K562 (cell line): ENCODE data around the gene RIMKLA.

Experiments
- ARID2 ChIP-seq: fragments of 450-650 bp; IDR thresholded peaks from 2 replicates; pipeline ENCODE4 v1.6.1; 2017; ENCODE audit warnings: antibody characterized with exemption, mild to moderate bottlenecking
- CBFB ChIP-seq: sonication (generic); formaldehyde crosslinking; IDR thresholded peaks from 2 replicates; pipeline ENCODE4 v1.4.0; 2020; ENCODE audit warnings: mild to moderate bottlenecking, missing genetic modification reagents
- CEBPB ChIP-seq: fragments of 450-650 bp; IDR thresholded peaks from 2 replicates; pipeline ENCODE4 v1.6.1; 2016; ENCODE audit warnings: missing genetic modification characterization, missing compliant biosample characterization
- E2F3 ChIP-seq: fragments of 250-450 bp; sonication (Bioruptor Pico); IDR thresholded peaks from 2 replicates; pipeline ENCODE4 v1.4.0; 2020; ENCODE audit warnings: mild to moderate bottlenecking
- HDAC6 ChIP-seq: IDR thresholded peaks from 2 replicates; pipeline ENCODE4 v1.6.1; 2012; ENCODE audit warnings: low read depth, mild to moderate bottlenecking, control low read depth, inconsistent platforms, low read length, moderate library complexity
- NFIX ChIP-seq: fragments of 250-450 bp; sonication (Bioruptor Pico); IDR thresholded peaks from 2 replicates; pipeline ENCODE4 v1.4.0; 2020; ENCODE audit warnings: low read depth, mild to moderate bottlenecking, moderate library complexity
- SP1 ChIP-seq: sonication (generic); formaldehyde crosslinking; IDR thresholded peaks from 2 replicates; pipeline ENCODE4 v1.8.1; 2022; ENCODE audit warnings: mild to moderate bottlenecking, missing genetic modification reagents
- ZBTB8A ChIP-seq: fragments of 450-650 bp; IDR thresholded peaks from 2 replicates; pipeline ENCODE4 v1.6.1; 2018; ENCODE audit warnings: mild to moderate bottlenecking, moderate library complexity; ENCODE audit not compliant: partially characterized antibody
- TF ChIP-seq, protein P1 (sequence below): fragments of 450-650 bp; IDR thresholded peaks from 2 replicates; pipeline ENCODE4 v1.6.1; 2016
- TF ChIP-seq, protein P2 (sequence below): sonication (generic); formaldehyde crosslinking; IDR thresholded peaks from 2 replicates; pipeline ENCODE4 v1.9.0; 2022; ENCODE audit warnings: mild to moderate bottlenecking, missing genetic modification reagents
- TF ChIP-seq, protein P3 (sequence below), 3 experiments: IDR thresholded peaks in 2 of 3; conservative IDR thresholded peaks in 1 of 3; 2 replicates each; pipeline ENCODE4 v1.5.1; 2011 to 2012; ENCODE audit warnings: low read length in 3 of 3, mild to moderate bottlenecking in 3 of 3, control low read depth in 2 of 3, improper control_type of control experiment in 1 of 3, inconsistent platforms in 1 of 3, low read depth in 1 of 3, mixed read lengths in 1 of 3, moderate library complexity in 1 of 3; ENCODE audit not compliant: insufficient read depth in 2 of 3
- TF ChIP-seq, protein P4 (sequence below), 2 experiments: fragments of 450-650 bp; formaldehyde crosslinking in 1 of 2; IDR thresholded peaks; 2 replicates each; pipeline versions ENCODE4 v1.4.0 to v1.6.1; 2014 to 2020; ENCODE audit warnings: mild to moderate bottlenecking in 2 of 2, borderline replicate concordance in 1 of 2, low read depth in 1 of 2
- TF ChIP-seq, protein P5 (sequence below): fragments of 450-650 bp; conservative IDR thresholded peaks from 2 replicates; pipeline ENCODE4 v1.6.1; 2016; ENCODE audit warnings: missing genetic modification characterization, low read depth, mild to moderate bottlenecking, control low read depth, missing compliant biosample characterization

DNA sequence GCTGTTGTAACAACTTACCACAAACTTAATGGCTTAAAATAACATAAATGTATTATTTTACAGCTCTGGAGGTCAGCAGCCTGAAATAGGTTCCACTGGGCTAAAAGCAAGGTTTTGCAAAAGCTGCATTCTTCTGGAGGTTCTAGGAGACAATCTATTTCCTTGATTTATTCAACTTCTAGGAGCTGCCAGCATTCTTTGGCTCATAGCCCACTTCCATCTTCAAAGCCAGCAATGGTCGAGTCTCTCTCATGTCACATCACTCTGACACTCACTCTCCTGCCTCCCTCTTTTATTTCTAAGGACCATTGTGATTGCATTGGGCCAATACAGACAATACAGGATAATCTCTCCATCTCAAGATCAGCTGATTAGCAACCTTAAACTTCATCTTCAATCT lies 30.5 kb upstream of the RIMKLA start:
- TF ChIP-seq, protein P1, sequence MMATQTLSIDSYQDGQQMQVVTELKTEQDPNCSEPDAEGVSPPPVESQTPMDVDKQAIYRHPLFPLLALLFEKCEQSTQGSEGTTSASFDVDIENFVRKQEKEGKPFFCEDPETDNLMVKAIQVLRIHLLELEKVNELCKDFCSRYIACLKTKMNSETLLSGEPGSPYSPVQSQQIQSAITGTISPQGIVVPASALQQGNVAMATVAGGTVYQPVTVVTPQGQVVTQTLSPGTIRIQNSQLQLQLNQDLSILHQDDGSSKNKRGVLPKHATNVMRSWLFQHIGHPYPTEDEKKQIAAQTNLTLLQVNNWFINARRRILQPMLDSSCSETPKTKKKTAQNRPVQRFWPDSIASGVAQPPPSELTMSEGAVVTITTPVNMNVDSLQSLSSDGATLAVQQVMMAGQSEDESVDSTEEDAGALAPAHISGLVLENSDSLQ, result no peak
- no peak for TF ChIP-seq SP1 (CRISPR knock-in tag)
- TF ChIP-seq NFIX (CRISPR knock-in tag), result no peak
- TF ChIP-seq, protein P2, sequence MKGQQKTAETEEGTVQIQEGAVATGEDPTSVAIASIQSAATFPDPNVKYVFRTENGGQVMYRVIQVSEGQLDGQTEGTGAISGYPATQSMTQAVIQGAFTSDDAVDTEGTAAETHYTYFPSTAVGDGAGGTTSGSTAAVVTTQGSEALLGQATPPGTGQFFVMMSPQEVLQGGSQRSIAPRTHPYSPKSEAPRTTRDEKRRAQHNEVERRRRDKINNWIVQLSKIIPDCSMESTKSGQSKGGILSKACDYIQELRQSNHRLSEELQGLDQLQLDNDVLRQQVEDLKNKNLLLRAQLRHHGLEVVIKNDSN (CRISPR knock-in tag), result no peak
- no peak for TF ChIP-seq CBFB (CRISPR knock-in tag)
- TF ChIP-seq, protein P3, sequence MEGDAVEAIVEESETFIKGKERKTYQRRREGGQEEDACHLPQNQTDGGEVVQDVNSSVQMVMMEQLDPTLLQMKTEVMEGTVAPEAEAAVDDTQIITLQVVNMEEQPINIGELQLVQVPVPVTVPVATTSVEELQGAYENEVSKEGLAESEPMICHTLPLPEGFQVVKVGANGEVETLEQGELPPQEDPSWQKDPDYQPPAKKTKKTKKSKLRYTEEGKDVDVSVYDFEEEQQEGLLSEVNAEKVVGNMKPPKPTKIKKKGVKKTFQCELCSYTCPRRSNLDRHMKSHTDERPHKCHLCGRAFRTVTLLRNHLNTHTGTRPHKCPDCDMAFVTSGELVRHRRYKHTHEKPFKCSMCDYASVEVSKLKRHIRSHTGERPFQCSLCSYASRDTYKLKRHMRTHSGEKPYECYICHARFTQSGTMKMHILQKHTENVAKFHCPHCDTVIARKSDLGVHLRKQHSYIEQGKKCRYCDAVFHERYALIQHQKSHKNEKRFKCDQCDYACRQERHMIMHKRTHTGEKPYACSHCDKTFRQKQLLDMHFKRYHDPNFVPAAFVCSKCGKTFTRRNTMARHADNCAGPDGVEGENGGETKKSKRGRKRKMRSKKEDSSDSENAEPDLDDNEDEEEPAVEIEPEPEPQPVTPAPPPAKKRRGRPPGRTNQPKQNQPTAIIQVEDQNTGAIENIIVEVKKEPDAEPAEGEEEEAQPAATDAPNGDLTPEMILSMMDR (IDR thresholded peaks at IDR 0.05 in 2 of 3, conservative IDR thresholded peaks at IDR 0.05 in 1 of 3; ENCODE audit: insufficient read depth in 2 of 3, low read depth in 1 of 3, low read length in 3 of 3), result no peak
- TF ChIP-seq, protein P4, sequence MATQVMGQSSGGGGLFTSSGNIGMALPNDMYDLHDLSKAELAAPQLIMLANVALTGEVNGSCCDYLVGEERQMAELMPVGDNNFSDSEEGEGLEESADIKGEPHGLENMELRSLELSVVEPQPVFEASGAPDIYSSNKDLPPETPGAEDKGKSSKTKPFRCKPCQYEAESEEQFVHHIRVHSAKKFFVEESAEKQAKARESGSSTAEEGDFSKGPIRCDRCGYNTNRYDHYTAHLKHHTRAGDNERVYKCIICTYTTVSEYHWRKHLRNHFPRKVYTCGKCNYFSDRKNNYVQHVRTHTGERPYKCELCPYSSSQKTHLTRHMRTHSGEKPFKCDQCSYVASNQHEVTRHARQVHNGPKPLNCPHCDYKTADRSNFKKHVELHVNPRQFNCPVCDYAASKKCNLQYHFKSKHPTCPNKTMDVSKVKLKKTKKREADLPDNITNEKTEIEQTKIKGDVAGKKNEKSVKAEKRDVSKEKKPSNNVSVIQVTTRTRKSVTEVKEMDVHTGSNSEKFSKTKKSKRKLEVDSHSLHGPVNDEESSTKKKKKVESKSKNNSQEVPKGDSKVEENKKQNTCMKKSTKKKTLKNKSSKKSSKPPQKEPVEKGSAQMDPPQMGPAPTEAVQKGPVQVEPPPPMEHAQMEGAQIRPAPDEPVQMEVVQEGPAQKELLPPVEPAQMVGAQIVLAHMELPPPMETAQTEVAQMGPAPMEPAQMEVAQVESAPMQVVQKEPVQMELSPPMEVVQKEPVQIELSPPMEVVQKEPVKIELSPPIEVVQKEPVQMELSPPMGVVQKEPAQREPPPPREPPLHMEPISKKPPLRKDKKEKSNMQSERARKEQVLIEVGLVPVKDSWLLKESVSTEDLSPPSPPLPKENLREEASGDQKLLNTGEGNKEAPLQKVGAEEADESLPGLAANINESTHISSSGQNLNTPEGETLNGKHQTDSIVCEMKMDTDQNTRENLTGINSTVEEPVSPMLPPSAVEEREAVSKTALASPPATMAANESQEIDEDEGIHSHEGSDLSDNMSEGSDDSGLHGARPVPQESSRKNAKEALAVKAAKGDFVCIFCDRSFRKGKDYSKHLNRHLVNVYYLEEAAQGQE (IDR thresholded peaks at IDR 0.05; ENCODE audit: borderline replicate concordance), result no peak
- TF ChIP-seq, protein P4 (CRISPR knock-in tag; IDR thresholded peaks at IDR 0.05; ENCODE audit: low read depth), result no peak
- no peak for TF ChIP-seq HDAC6
- no peak for TF ChIP-seq CEBPB (tag)
- no peak for TF ChIP-seq ZBTB8A
- TF ChIP-seq, protein P5, sequence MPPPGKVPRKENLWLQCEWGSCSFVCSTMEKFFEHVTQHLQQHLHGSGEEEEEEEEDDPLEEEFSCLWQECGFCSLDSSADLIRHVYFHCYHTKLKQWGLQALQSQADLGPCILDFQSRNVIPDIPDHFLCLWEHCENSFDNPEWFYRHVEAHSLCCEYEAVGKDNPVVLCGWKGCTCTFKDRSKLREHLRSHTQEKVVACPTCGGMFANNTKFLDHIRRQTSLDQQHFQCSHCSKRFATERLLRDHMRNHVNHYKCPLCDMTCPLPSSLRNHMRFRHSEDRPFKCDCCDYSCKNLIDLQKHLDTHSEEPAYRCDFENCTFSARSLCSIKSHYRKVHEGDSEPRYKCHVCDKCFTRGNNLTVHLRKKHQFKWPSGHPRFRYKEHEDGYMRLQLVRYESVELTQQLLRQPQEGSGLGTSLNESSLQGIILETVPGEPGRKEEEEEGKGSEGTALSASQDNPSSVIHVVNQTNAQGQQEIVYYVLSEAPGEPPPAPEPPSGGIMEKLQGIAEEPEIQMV (tag), result no peak
- no peak for TF ChIP-seq E2F3 (CRISPR knock-in tag)
- no peak for TF ChIP-seq ARID2
